Kidney (tissue), 14 donors: ENCODE measurements around the gene ERGIC1. TPM values are rescaled to one million over a fixed set of nuclear protein-coding genes. Genes with fewer than 3 reads are reported as not detected.

Experiments used
- DNase-seq, 5 donors: peaks; one replicate each; pipeline ENCODE4 v3.0.0-alpha.2; 2013 to 2020
- FAIRE-seq: peaks from 2 replicates; lab custom pipeline; 2012; peaks lifted over from hg19 to GRCh38; lab: Jason Lieb, UNC
- H3K27ac ChIP-seq, 2 donors: one replicate each; pipeline ENCODE4 v1.7.0; 2013; ENCODE audit warnings: low read depth in 2 of 2, low read length in 2 of 2, inconsistent platforms in 1 of 2
- H3K27me3 ChIP-seq: one replicate; pipeline ENCODE4 v1.7.1; 2013; ENCODE audit warnings: low read length, inconsistent platforms; ENCODE audit not compliant: control insufficient read depth, insufficient read depth
- H3K36me3 ChIP-seq, 3 donors: one replicate each; pipeline versions ENCODE4 v1.7.0 to v1.7.1; 2013; ENCODE audit warnings: low read length in 3 of 3, control low read depth in 1 of 3, inconsistent platforms in 1 of 3; ENCODE audit not compliant: insufficient read depth in 3 of 3, control insufficient read depth in 2 of 3
- H3K4me1 ChIP-seq, 3 donors: one replicate each; pipeline versions ENCODE4 v1.7.0 to v1.7.1; 2013; ENCODE audit warnings: low read length in 3 of 3, inconsistent platforms in 1 of 3, low read depth in 1 of 3; ENCODE audit not compliant: control insufficient read depth in 2 of 3, insufficient read depth in 2 of 3
- H3K4me3 ChIP-seq, 3 donors: one replicate each; pipeline versions ENCODE4 v1.7.0 to v1.8.1; 2013; ENCODE audit warnings: low read length in 3 of 3, control low read depth in 1 of 3, inconsistent platforms in 1 of 3
- H3K9ac ChIP-seq, 3 donors: one replicate each; pipeline versions ENCODE4 v1.7.0 to v1.7.1; 2013; ENCODE audit warnings: low read length in 3 of 3, control low read depth in 1 of 3, inconsistent platforms in 1 of 3
- H3K9me3 ChIP-seq, 3 donors: one replicate each; pipeline versions ENCODE4 v1.7.0 to v1.7.1; 2013; ENCODE audit warnings: low read length in 3 of 3, control low read depth in 1 of 3, inconsistent platforms in 1 of 3; ENCODE audit not compliant: control insufficient read depth in 2 of 3, insufficient read depth in 1 of 3
- intact Hi-C: fragments of 100-400 bp; cut with DNase I; formaldehyde crosslinking; loops from one replicate; pipeline ENCODE4 v1.11.1; 2022
- polyA plus RNA-seq: library from polyadenylated mRNA; stranded (reverse); fragments of 350-450 nt; fragmentation: Illumina TruSeq; extraction: RNeasy Lipid Tissue Mini Kit (QIAGEN cat#74804); gene quantifications from one replicate; pipeline ENCODE4 v1.2.3, GENCODE V29; 2014; ENCODE audit warnings: low read depth, low replicate concordance; ENCODE audit not compliant: insufficient read depth
- total RNA-seq: library from RNA; stranded (reverse); fragmentation: NEBNext Ultra II Directional; extraction: Animal tissue kit (Norgen Biotek cat#: 25700); gene quantifications from one replicate; pipeline ENCODE4 v1.2.1, GENCODE V29; 2021
- TF ChIP-seq, protein P1 (sequence below): IDR thresholded peaks from 3 replicates; pipeline ENCODE4 v1.5.1; 2012; ENCODE audit warnings: mild to moderate bottlenecking, moderate library complexity, borderline replicate concordance; ENCODE audit not compliant: insufficient read depth; ENCODE audit errors: extremely low read depth
- donor health status: control.
- donor health status: control.
- donor health status: control.
- donor health status: control.
- donor health status: control.
- donor health status: DM: yes; HTN: yes; CAD: no.
- donor health status: Normal renal cell carcinoma (clear cell type).

Gene ERGIC1
- total and polyA plus RNA-seq, 2 donors from 2014 or later, result 88.0 to 183 TPM

DNA sequence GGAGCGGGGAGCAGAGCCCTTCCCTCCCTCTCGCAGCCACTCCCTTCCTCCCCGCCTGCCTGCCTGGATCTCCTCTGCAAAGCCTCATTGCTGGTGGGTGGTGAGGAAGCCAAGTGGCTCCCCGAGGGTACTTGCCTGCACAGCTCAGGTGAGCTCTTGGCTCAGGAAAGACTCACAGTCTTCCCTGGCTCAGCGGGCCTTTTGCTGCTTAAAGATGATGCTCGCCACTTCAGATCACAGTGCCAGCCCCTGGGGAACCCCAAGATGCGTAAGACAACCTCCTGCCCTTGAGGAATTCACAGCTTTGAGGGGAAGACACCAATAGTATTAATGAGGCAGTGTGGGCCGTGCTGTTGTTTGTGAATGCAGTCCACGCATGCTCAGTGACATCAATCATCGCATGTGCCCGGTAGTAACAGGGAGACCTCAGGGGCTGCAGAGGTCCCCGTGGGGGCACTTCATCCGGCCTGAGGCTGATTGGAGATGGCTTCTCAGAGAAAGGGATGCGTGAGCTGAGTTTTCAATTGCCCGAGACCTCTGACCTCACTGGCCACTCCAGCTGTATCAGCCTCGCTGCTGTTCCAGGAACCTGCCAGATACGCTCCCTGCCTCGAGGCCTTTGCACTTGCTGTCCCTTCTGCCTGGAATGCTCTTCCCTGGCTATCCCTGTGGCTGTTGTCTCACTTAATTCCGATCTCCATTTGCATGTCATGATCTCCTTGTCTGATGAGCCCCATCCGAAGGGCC is 36.8 kb downstream of the ERGIC1 start:
- Histone ChIP-seq H3K4me1 (peaks cover 0 to 68% (median 55%) of the 10 kb centered on the region in 3 donors), H3K27ac (peak overlapping the region; percentile 71 to 87), H3K36me3 (no peaks in the 10 kb centered on the region), H3K9ac (peak overlapping the region in 1 of 3 donors; percentile 32), H3K9me3 (no peaks in the 10 kb centered on the region), H3K4me3 (no peak overlapping the region), H3K27me3 (no peaks in the 10 kb centered on the region)
- TF ChIP-seq, protein P1, sequence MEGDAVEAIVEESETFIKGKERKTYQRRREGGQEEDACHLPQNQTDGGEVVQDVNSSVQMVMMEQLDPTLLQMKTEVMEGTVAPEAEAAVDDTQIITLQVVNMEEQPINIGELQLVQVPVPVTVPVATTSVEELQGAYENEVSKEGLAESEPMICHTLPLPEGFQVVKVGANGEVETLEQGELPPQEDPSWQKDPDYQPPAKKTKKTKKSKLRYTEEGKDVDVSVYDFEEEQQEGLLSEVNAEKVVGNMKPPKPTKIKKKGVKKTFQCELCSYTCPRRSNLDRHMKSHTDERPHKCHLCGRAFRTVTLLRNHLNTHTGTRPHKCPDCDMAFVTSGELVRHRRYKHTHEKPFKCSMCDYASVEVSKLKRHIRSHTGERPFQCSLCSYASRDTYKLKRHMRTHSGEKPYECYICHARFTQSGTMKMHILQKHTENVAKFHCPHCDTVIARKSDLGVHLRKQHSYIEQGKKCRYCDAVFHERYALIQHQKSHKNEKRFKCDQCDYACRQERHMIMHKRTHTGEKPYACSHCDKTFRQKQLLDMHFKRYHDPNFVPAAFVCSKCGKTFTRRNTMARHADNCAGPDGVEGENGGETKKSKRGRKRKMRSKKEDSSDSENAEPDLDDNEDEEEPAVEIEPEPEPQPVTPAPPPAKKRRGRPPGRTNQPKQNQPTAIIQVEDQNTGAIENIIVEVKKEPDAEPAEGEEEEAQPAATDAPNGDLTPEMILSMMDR, result no peak
- no peak for DNase-seq
- no peak for FAIRE-seq
- intact Hi-C loops, result no loop called here

DNA sequence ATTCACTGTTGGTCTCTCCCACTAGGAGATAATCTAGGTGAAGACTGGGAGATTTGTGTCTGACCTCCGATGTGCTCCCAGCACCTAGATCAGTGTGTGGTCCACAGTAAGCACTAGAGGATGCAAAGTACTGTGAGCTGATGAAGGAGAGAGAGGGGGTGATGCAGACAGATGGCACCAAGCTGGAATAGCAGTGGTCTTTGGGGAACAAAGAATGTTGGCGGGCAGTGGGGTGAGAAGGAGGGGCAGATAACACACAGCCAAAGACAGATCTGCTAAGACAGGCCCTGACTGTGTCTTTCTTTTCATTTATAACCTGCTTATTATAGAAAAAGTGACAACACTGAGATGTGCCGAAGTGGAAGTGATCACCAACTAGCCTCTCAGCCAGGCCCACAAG is 37.5 kb downstream of the ERGIC1 start:
- intact Hi-C loops, result no loop called here
- Histone ChIP-seq H3K9me3 (no peaks in the 10 kb centered on the region), H3K27me3 (no peaks in the 10 kb centered on the region), H3K4me3 (no peak overlapping the region), H3K4me1 (peaks cover 0 to 64% (median 52%) of the 10 kb centered on the region in 3 donors), H3K9ac (peak overlapping the region in 1 of 3 donors; percentile 32), H3K27ac (peak overlapping the region; percentile 71 to 87), H3K36me3 (no peaks in the 10 kb centered on the region)
- DNase-seq, result no peak
- no peak for FAIRE-seq
- TF ChIP-seq, protein P1, result no peak

DNA sequence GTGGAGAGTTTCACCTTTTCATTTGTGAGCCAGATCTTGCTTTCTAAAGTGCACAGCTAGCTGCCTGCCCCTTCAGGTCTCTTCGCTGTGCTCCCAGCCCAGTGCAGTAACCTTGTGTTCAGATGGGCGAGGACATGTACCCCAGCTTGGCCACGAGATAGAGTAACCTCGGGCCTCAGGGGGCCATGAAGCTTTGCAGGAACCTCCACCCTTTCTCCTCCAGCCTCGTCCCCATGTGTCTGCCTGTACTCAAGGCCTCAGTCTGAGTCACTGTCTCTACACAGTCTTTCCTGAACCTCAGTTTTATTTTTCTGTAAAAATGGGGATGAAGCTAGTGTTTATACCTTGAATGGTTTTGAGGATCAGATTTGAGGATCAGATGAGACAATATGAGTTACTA is 37.9 kb downstream of the ERGIC1 start:
- Histone ChIP-seq H3K36me3 (no peaks in the 10 kb centered on the region), H3K27ac (peak overlapping the region; percentile 71 to 87), H3K9me3 (no peaks in the 10 kb centered on the region), H3K4me3 (no peak overlapping the region), H3K4me1 (peaks cover 0 to 62% (median 48%) of the 10 kb centered on the region in 3 donors), H3K27me3 (no peaks in the 10 kb centered on the region), H3K9ac (peak overlapping the region in 1 of 3 donors; percentile 66)
- FAIRE-seq (no peak), DNase-seq (no peak)
- intact Hi-C loops, result no loop called here
- TF ChIP-seq, protein P1, result no peak
